ENCODE measurements around the gene HDAC10.

The HDAC10 gene

DNA sequence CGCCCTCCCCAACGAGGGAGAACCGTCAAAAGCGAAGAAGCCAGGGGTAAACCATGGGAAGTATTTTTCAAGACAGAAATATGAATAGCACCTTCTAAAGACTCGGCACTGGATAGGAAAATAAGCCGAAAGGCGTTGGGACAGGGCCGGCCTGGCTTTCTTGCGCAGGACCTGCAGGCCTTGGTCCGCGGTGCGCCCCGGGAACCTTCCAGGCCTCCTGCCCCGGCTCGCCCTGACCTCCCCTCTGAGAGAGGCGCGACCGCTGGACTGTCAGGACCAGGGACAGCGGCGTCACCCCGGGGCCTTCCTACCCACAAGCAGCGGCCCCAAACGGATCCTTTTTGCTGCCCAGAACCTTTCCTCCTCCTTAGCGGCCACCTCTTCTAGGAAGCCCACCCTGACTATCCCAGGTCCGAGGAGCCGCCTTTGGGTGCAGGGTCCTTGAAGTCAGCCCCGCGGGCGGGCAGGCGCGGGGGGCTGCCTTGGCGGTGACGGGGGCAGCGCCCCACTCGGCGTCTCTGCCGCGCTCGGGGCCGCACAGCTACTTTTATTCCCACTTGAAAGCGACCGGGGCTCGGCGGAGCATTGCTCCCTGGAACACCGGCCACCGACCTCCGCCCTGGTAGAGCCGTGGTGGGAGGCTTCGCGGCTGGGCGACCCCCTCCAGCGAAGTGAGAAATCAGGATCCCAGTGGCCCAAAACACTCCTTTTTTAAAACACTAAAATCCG is 19.8 kb upstream of the HDAC10 start:
- peak; percentile 43 to 61 for DNase-seq (ENCODE audit: low read depth in 2 of 2)

DNA sequence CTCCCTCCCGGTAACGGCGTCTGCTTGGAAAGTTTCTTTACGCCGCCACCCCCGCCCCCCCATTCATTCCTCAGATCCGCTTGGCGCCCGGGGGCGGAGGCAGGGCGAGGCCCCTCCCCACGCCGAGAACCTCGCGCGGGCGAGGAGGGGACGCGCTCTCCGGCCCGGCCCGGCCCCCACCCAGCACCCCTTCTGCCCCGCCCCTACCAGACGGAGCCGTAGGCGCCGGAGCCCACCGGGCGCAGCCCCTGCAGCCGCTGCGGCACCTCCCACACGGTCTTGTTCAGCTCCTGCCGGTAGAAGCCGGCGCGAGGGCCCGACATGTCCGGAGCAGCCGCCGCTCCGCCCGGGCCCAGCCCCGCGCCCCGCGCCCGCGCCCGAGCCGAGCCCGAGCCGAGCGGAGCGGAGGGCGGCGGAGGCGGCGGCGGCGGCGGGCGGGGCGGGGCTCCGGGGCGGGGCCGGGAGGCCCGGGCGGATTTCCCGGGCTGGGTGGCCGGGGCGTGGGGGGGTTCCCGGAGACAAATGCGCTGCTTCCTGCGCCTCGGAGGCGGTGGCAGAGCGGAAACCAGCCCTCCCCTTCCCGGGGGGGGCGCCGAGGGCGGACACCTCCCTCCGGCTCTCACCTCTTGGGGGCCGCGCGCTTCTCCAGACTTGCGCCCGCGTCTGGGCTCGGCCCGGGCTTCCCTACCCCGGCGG is 19.1 kb upstream of the HDAC10 start, which contains the start of gene MAPK11:
TSS of gene MAPK11 (minus strand) at position 411 of the 696 bp plus-strand sequence. CDS start at position 323, 88 bp downstream.
- peak; percentile 52 to 55 for DNase-seq (ENCODE audit: low read depth in 2 of 2)

DNA sequence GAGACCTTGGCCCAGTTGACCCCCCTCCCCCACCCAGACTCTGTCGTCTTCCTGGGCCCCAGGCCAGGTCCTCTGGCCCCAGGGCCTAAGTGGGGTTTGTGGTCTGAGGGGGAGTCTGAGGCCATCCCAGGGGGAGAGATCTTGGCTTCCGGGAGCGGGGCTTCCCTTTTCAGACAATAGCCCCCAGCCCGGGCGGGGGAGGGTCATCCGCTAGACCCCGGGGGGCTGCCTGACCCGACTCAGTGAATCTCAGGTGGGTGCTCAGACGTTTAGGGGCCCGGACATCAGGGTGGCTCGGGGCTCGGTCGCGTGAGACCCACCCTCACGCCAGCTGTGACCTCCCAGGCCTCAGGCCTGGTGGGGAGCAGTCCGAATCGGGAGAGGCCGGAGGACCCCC is 18.5 kb upstream of the HDAC10 start:
- DNase-seq (ENCODE audit: low read depth in 2 of 2) = no peak

DNA sequence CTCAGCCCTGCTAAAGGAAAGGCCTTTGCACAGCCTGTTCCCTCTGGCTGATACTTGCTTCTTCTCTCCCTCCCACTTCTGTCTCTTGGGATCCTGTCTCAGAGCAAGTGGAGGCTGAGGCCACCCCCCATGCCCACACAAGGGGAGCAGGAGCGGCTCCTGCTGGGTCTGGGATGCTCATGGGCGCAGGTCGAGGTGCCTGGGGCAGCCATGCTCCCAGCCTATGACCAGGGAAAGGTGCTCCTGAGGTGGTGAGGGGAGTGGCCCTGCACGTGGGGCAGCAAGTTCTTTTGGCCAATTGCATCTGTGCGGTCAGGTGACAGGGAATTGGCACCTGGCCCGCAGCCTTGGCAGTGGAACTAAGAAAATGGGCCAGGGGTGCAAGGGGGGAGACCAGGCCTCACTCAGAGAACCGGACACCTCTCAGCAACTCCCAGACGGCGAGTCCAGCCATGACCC is 17.6 kb upstream of the HDAC10 start:
- no peak for DNase-seq (ENCODE audit: low read depth in 2 of 2)

DNA sequence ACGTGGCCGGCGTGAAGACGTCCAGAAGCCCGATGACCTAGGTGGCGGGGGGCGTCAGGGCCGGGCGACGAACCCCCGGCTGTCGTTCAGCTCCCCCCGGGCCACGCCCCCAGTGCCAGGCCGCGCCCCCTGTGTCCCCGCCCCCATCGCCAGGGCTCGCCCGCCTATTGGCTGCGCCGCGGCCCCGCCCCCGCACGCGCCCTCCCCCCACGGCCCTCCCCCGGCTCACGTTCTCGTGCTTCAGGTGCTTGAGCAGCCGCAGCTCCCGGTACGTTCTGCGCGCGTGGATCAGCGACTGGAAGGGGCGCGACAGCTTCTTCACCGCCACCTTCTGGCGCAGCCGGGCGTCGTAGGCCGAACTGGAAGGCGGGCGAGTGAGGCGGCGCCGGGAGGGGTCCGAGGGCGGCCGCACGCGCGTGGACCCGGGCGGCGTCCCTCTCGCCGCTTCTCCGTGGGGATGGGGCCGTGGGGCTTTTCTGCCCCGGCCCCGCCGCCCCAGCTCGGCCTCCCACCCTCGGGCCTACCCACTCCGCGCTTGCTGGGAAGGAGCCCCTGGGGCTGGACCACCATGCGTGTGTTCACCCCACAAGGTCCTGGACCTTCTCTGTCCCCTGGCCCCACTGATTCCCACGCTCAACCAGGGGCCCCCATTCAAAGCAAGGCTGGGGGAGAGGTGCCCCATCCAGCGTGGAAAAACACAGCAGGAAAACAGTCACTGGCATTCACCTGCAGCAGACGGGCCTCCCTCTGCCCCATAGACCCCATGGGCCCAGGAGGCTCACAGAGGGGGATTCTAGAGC is 16.7 kb upstream of the HDAC10 start:
- DNase-seq (ENCODE audit: low read depth in 2 of 2) = peak; percentile 44 to 54

DNA sequence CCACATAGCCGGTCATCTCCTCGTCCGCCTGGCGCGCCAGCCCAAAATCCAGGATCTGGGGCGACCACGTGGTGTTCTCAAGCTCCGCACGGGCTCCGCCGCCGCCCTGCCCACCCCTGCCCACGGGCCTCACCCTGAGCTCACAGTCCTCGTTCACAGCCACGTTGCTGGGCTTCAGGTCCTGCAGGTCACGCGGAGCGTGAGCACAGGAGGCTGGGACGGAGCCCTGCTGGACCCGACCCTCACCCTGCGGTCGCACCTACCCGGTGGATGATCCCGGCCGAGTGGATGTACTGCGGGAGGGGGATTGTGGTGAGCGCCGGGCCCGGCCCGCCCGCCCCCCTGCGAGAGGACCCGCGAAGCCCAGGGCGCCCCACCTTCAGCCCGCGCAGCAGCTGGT is 15.9 kb upstream of the HDAC10 start:
- DNase-seq (ENCODE audit: low read depth in 2 of 2) = no peak

DNA sequence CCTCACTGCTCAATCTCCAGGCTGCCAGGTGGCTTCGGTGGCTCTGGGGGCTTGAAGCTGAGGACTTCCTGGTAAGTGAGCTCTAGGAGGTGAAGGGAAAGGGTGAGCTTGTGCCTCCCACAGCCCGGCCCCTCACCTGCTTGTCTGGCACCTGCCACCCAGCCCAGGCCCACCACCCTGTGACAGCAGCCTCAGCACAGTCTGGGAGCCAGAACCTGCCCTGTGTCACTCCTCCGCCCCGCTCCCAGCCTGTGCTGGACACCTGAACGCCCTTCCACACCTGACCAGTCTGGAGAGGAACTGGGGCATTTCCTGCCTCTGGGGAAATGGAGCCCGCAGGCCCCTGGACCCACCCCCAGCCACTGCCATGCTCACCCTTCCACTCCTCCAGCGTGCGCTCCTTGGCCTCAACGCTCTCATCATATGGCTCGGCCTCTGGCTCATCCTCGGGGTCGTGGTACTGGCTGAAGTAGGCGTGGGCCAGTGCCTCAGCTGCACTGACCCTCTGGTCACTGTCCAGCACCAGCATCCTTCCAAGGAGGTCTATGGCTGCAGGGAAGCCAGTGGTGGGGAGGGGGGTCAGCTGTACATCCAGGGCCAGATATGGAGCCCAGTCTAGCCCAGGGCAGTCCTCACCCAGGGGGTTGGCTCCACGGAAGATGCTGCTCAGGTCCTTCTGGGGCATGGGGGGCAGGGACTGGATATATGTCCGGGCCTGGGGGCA is 14.0 kb upstream of the HDAC10 start:
- DNase-seq (ENCODE audit: low read depth in 2 of 2) = no peak

DNA sequence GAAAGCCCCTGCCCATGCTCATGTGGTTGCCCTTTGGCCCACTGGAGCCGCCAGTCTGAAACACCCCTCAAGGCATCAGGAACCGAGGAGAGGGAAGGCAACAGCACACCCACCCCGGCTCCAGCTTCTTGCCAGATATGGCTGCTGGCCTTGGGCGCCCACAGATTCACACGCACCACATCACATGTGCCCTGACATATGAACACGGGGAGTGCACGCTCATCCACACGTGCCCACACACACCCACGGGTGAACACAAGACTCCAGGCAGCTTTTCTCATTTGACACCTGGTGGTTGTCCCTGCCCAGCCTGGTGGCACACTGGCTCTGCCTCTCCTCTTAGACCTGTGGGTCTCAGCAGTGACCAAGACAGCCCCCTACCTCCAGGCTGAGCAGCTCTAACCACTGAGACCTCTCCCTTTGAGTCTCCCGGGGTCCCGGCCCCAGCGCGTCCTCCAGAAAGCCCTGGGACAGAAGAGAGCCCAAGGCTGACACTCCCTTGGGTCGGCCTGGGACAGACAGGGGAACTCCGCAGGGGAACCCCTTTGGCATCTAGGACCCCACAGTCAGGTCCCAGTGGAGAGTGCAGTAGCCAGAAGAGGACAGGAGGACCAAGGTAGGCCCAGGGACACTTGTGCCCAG is 13.2 kb upstream of the HDAC10 start:
- no peak for DNase-seq (ENCODE audit: low read depth in 2 of 2)

DNA sequence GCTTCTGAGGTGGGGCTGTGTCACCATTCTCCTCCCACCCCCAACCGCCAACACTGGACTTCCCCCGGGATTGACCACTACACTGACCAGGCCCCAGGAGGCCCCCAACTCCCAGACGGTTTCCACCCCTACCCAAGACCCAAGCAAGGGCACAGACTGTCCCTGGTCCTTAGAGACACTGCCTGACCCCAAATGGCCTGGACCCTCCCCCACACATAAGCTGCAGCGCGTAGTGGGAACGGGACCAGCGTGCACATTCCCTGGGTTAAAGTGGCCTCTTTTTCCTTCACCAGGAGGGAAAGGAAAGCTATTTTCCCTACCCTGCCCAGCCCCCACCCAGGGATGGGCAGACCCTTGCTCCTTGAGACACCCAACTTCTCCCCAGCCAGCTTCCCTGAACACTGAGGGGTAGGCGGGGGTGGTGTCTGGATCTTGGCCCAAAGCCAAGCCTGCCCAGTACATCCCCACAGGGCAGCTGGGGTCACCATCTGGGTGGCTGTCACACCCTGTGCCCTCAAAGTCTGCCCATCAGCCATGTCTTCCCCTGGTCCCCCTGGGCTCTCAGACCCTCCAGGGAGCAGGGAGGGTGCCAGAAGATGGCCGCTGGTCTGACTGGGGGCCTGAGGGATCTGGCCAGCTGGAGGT is 12.0 kb upstream of the HDAC10 start:
- no peak for DNase-seq (ENCODE audit: low read depth in 2 of 2)

DNA sequence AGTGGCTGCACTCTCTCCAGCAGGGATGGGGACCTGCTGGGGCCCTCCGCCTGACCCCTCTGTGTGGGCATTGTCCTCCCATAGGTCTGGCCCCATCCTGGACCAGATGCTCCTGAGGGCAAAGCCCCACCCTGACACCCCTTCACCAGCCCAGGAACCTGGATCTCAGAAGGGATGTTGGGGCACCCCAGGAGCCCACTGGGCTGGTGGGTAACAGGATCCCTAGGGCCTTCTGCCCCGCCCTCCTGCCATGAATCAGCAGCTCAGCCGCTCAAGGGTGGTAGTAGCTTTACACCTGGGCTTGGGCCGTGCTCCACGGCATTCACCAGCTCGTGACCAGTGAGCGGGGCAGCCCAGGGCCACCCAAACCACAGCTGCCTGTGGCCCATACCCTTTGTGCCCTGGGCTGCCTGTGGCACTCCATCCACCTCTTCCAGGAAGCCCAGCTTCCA is 11.4 kb upstream of the HDAC10 start:
- no peak for DNase-seq (ENCODE audit: low read depth in 2 of 2)

DNA sequence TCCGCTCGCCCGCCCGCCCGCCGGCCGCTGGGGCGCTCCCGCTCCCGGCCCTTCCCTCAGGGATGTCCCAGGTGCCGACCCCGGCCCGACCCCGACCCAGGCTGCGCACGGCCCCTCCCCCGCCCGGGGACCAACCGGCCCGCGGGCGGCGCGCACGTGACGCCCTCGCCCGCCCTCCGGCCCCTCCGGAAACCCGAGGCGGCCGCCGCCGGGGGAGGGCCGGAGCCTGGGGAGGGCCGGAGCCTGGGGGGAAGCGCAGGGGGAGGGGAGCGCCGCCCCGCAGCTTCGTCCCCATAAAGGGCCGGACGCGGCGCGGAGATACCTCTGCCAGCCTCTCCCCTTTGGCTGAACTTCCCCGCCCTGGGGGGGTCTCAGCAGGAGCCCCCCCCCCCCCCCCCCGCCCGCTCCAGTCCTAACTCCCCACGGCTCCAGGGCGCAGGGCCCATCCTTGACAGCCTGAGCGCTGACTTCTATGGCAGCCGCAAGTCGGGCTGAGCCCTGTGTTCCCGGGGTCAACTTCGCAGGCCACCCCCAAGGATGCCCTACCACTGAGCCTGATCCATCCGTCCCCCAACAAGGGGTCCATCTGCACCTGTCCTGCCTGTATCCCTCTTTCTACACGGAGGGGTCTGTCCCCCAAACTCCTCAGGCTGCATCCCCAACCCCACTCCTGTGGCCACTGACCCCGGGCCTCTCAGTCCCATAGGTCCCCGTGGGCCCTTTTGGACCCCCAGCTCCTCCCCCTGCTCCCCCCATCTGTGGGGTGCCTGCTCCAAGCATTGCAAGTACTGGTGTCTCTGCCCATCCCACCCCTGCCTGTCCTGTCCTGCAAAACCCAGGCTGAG is 10.8 kb upstream of the HDAC10 start, which contains the start of gene MAPK12:
TSS of gene MAPK12 (minus strand) at position 69 of the 845 bp plus-strand sequence. CDS start 174 bp downstream, outside the sequence.
- no peak for DNase-seq (ENCODE audit: low read depth in 2 of 2)

DNA sequence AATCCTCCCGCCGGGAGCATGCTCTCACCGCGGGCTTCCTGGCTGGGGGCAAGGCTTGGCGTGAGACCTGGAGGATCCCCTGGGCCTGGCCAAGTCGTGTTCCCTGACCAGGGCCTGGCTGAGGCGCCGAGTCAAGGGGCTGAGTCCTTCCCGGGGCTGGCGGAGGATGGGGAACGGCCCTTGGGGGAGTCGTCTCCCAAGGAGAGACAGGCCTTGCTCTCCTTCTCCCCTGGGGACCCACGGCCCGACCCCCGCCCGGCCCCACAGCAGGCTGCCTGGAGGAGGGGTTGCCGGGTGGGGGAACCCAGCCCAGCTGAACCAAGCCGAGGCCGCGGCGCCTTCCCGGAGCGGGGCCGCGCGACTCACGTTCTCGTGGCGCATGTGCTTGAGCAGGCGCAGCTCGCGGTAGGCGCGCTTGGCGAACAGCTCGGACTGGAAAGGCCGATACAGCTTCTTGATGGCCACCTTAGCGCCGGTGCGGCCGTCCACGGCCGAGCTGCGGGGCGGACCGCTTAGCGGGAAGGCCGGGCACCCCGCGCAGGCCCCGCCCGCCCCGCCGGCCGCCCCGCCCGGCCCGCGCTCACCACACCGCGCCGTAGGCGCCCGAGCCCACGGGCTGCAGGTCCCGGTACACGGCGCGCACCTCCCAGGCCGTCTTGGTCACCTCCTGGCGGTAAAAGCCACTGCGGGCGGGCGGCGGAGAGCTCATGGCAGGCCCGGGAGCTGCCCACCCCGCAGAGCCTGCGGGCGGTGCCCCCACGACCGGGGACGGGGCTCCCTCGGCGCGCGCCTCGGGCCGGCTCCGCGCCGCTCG is 9.9 kb upstream of the HDAC10 start:
- DNase-seq (ENCODE audit: low read depth in 2 of 2) = no peak

DNA sequence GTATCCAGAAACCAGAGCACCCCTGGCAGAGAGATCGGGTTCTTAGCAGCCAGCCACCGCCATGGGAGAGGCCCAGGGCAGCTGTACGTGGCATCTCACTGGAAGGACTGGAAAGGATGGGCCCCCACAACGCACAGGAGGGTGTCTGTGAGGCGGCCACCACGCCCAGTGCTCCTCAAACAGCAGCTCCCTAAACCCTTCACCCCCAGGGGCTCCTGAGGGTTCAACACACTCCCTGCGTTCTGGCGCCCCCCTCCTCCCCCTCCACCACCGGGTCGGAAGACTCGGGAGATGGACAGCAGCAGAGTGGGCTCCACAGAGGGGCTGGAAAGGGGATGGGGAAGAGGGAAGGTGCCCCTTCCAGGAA is 9.4 kb upstream of the HDAC10 start:
- no peak for DNase-seq (ENCODE audit: low read depth in 2 of 2)

DNA sequence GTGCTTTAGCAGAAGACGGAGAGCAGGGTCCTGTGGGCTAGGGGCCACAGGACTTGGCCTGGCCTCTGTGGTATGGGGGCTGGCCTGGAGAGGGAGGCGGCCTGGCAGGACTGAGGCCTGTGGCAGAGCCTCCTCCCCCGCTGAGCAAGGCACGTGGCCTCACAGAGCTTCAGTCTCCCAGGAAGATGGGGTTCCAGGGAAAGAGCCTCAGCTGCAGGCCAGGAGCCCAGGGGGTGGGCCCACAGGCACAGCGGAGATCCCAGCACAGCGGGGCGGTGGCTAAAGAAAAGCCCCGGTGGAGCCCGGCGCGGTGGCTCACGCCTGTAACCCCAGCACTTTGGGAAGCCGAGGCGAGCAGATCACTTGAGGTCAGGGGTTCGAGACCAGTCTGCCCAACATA is 8.2 kb upstream of the HDAC10 start:
- no peak for DNase-seq (ENCODE audit: low read depth in 2 of 2)

DNA sequence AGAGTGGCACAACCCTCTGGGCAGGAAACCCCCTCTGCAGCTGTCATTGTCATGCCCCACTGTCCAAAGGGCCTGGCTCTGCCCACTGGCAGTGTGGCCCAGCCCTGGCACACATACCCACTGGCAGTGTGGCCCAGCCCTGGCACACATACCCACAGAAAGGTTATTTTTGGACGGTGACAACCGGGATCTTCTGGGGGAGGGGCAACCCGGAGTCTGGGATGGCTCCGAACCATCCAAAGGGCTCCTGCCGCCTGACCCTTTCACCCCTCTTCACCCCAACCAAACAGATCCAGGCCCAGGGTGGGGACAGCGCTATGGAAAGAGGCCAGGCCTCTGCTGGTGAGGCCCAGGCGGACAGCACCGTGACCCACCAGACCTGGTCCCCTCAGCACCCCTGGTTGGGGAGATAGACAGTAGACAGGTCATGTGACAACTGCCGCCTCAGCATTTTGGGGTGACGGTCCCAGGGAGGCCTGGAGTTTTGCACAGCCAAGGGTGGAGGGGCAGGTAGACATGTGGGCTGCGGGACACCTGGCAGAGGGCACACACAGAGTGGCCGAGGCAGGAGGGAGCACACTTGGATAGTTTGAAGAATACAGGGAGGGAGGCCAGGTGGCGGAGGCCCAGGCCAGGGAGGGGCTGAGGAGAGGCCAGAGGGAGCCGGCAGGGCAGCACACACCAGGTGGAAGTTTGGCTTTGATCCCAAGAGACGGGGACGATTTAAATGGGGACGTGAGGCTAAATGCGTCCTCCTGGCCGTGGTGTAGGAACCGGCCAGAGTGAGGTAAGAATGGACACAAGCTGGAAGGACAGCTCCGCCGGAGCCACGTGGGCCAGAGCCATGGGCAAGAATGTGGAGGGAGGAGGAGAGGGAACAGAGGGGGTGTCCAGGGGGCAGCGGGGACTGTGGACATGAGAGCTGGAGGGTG is 7.6 kb upstream of the HDAC10 start:
- DNase-seq (ENCODE audit: low read depth in 2 of 2) = no peak

DNA sequence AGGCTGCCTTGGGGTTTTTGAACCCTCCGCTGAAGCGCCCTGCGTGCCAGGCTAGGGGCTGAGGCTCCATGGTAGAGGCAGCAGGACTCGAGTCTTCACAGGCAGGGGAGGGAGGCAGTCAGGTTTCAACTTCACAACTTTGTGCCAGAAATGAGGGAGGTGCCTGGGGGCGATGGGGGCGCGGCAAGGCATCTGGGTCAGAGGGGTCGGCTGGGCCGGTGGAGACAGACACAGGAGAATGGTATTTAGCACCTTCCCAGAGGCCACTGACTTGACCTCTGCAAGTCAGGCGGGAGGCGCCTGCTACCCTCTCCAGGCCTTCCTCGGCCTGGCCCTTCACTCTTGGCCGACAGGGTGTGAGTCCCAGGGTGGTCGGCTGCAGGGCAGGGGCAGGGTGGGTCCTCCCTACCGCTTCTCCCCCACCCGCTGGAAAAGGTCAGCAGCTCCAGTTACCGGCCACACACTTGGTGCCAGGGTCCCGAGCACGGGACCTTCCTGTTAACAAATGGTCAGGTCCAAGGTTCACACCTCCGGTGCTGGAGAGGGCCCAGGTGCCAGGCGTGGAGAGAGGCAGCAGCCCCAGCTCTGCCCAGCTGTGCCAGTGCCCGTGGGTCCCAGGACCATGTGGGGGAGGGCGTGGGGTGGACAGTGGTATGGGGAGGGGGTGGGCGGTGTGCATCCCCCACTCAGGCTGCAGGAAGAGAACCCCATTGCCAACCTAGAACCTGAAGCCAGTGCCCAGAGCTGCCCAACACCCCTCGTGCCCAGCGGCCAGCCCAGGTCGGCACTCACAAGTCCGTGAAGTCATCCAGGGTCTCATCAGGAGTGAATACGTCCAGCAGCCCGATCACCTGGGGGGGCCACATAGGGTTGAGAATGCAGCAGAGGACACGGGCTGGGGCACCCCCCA is 6.6 kb upstream of the HDAC10 start:
- no peak for DNase-seq (ENCODE audit: low read depth in 2 of 2)

DNA sequence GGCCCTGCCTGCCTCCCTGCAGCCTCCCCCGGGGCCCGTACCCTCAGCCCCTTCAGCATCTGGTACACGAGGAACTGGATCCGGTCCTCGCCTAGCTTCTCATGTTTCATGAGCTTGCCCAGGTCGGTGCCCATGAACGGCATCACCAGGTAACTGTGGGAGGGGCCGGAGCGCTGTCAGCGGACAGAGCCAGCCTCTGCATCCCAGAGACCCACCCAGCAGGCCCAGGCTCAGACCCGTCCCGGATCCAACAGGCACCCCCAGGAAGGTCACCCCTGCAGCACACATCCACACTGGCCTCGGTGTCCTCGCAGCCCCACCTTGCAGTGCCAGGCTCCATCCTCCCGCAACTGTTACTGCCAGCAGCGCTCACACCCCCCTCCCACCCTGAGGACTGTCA is 6.0 kb upstream of the HDAC10 start:
- DNase-seq (ENCODE audit: low read depth in 2 of 2) = no peak

All from stimulated activated CD8-positive, alpha-beta memory T cell treated with anti-CD3 and anti-CD28 coated beads, Interleukin-2, amount 100 ng/mL, for 48 hours (primary cell).